HepG2 (cell line): ENCODE measurements around the gene ANTKMT. TPM values are rescaled to one million over a fixed set of nuclear protein-coding genes. Genes with fewer than 3 reads are reported as not detected.

Experiments used
- EEA1 ChIP-seq: sonication (generic); formaldehyde crosslinking; IDR thresholded peaks from 2 replicates; pipeline ENCODE4 v1.5.1; 2020; ENCODE audit warnings: mild to moderate bottlenecking, missing genetic modification reagents, borderline replicate concordance
- HIC2 ChIP-seq: sonication (generic); formaldehyde crosslinking; IDR thresholded peaks from 2 replicates; pipeline ENCODE4 v1.9.0; 2022; ENCODE audit warnings: low read depth, missing genetic modification reagents
- HIVEP1 ChIP-seq: sonication (generic); formaldehyde crosslinking; IDR thresholded peaks from 2 replicates; pipeline ENCODE4 v1.4.0; 2020; ENCODE audit warnings: mild to moderate bottlenecking, missing genetic modification reagents
- KDM2A ChIP-seq: sonication (generic); formaldehyde crosslinking; IDR thresholded peaks from 2 replicates; pipeline ENCODE4 v1.4.0; 2020; ENCODE audit warnings: low read depth, missing genetic modification reagents, borderline replicate concordance
- NR2F1 ChIP-seq, 2 experiments: fragments of 450-650 bp in 1 of 2; formaldehyde crosslinking in 1 of 2; IDR thresholded peaks; 2 replicates each; pipeline versions ENCODE4 v1.5.0 to v1.6.1; 2016 to 2020; ENCODE audit warnings: mild to moderate bottlenecking in 1 of 2, missing compliant biosample characterization in 1 of 2, missing genetic modification reagents in 1 of 2, moderate library complexity in 1 of 2
- ZBTB20 ChIP-seq: sonication (generic); formaldehyde crosslinking; IDR thresholded peaks from 2 replicates; pipeline ENCODE4 v1.8.1; 2023; ENCODE audit warnings: missing genetic modification reagents, low read depth, mild to moderate bottlenecking, borderline replicate concordance
- ZNF234 ChIP-seq: sonication (generic); formaldehyde crosslinking; conservative IDR thresholded peaks from 2 replicates; pipeline ENCODE4 v1.5.1; 2020; ENCODE audit warnings: mild to moderate bottlenecking, missing genetic modification reagents
- ZNF556 ChIP-seq: sonication (generic); formaldehyde crosslinking; IDR thresholded peaks from 2 replicates; pipeline ENCODE4 v1.4.0; 2020; ENCODE audit warnings: mild to moderate bottlenecking, missing genetic modification reagents, borderline replicate concordance
- ZNF615 ChIP-seq: sonication (generic); formaldehyde crosslinking; IDR thresholded peaks from 2 replicates; pipeline ENCODE4 v1.5.0; 2020; ENCODE audit warnings: mild to moderate bottlenecking, missing genetic modification reagents, borderline replicate concordance
- polyA plus RNA-seq, 8 experiments: library from polyadenylated mRNA; depleted of rRNA in 3 of 8; stranded (reverse) in 7 of 8; unstranded in 1 of 8; fragments of >200 nt; fragmentation: Illumina TruSeq in 4 of 8; extraction: Trizol in 4 of 8; gene quantifications; 2 replicates each; pipeline versions ENCODE4 v1.2.1 to v1.2.3, GENCODE V29; 2011 to 2016; ENCODE audit warnings: low read depth in 4 of 8, missing spikeins in 1 of 8, mixed read lengths in 1 of 8; ENCODE audit not compliant: insufficient read depth in 1 of 8
- total RNA-seq, 5 experiments: library from RNA; depleted of rRNA; stranded (reverse); fragments of >200 nt; fragmentation: Illumina TruSeq; extraction: Trizol; gene quantifications; 2 replicates each; pipeline ENCODE4 v1.2.3, GENCODE V29; 2016; ENCODE audit warnings: low read depth in 1 of 5
- TF ChIP-seq, protein P1 (sequence below): sonication (generic); formaldehyde crosslinking; IDR thresholded peaks from 2 replicates; pipeline ENCODE4 v1.5.1; 2020; ENCODE audit warnings: mild to moderate bottlenecking, missing genetic modification reagents, moderate library complexity
- TF ChIP-seq, protein P2 (sequence below): sonication (generic); formaldehyde crosslinking; IDR thresholded peaks from 2 replicates; pipeline ENCODE4 v1.9.0; 2022; ENCODE audit warnings: missing genetic modification reagents, mild to moderate bottlenecking, borderline replicate concordance
- TF ChIP-seq, protein P3 (sequence below): sonication (generic); formaldehyde crosslinking; conservative IDR thresholded peaks from 2 replicates; pipeline ENCODE4 v1.4.0; 2020; ENCODE audit warnings: missing genetic modification reagents

The ANTKMT gene
- total and polyA plus RNA-seq, 2 of the 13 experiments (the other 11 are each of a cell fraction or from before 2014, with no cell fraction given), result 7.5 to 47.8 TPM

- TF ChIP-seq, protein P1, sequence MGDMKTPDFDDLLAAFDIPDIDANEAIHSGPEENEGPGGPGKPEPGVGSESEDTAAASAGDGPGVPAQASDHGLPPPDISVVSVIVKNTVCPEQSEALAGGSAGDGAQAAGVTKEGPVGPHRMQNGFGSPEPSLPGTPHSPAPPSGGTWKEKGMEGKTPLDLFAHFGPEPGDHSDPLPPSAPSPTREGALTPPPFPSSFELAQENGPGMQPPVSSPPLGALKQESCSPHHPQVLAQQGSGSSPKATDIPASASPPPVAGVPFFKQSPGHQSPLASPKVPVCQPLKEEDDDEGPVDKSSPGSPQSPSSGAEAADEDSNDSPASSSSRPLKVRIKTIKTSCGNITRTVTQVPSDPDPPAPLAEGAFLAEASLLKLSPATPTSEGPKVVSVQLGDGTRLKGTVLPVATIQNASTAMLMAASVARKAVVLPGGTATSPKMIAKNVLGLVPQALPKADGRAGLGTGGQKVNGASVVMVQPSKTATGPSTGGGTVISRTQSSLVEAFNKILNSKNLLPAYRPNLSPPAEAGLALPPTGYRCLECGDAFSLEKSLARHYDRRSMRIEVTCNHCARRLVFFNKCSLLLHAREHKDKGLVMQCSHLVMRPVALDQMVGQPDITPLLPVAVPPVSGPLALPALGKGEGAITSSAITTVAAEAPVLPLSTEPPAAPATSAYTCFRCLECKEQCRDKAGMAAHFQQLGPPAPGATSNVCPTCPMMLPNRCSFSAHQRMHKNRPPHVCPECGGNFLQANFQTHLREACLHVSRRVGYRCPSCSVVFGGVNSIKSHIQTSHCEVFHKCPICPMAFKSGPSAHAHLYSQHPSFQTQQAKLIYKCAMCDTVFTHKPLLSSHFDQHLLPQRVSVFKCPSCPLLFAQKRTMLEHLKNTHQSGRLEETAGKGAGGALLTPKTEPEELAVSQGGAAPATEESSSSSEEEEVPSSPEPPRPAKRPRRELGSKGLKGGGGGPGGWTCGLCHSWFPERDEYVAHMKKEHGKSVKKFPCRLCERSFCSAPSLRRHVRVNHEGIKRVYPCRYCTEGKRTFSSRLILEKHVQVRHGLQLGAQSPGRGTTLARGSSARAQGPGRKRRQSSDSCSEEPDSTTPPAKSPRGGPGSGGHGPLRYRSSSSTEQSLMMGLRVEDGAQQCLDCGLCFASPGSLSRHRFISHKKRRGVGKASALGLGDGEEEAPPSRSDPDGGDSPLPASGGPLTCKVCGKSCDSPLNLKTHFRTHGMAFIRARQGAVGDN (CRISPR knock-in tag), result 0 out of 2 replicates have a peak, but pooled peaks have one; percentile 19
- peak; percentile 56 for TF ChIP-seq KDM2A (CRISPR knock-in tag)
- TF ChIP-seq ZNF556 (CRISPR knock-in tag), result no peak
- no peak for TF ChIP-seq ZBTB20 (CRISPR knock-in tag)
- TF ChIP-seq ZNF234 (CRISPR knock-in tag), result no peak
- TF ChIP-seq ZNF615, result no peak
- TF ChIP-seq HIC2 (CRISPR knock-in tag), result 0 out of 2 replicates have a peak, but pooled peaks have one; percentile 27
- TF ChIP-seq EEA1 (CRISPR knock-in tag), result no peak
- no peak for TF ChIP-seq NR2F1 (CRISPR knock-in tag; IDR thresholded peaks at IDR 0.05)
- TF ChIP-seq, protein P2, sequence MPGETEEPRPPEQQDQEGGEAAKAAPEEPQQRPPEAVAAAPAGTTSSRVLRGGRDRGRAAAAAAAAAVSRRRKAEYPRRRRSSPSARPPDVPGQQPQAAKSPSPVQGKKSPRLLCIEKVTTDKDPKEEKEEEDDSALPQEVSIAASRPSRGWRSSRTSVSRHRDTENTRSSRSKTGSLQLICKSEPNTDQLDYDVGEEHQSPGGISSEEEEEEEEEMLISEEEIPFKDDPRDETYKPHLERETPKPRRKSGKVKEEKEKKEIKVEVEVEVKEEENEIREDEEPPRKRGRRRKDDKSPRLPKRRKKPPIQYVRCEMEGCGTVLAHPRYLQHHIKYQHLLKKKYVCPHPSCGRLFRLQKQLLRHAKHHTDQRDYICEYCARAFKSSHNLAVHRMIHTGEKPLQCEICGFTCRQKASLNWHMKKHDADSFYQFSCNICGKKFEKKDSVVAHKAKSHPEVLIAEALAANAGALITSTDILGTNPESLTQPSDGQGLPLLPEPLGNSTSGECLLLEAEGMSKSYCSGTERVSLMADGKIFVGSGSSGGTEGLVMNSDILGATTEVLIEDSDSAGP (CRISPR knock-in tag), result peak; percentile 44; the same call in 1 of the 2 replicates
- TF ChIP-seq, protein P3, sequence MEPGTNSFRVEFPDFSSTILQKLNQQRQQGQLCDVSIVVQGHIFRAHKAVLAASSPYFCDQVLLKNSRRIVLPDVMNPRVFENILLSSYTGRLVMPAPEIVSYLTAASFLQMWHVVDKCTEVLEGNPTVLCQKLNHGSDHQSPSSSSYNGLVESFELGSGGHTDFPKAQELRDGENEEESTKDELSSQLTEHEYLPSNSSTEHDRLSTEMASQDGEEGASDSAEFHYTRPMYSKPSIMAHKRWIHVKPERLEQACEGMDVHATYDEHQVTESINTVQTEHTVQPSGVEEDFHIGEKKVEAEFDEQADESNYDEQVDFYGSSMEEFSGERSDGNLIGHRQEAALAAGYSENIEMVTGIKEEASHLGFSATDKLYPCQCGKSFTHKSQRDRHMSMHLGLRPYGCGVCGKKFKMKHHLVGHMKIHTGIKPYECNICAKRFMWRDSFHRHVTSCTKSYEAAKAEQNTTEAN (CRISPR knock-in tag), result no peak
- TF ChIP-seq HIVEP1, result peak; percentile 21; the same call in 1 of the 2 replicates
Measured at GRCh38 chr16:693364-693763, 27.6 kb upstream of the ANTKMT start (continued).
